ENCODE results near the gene TARP.

The TARP gene

DNA sequence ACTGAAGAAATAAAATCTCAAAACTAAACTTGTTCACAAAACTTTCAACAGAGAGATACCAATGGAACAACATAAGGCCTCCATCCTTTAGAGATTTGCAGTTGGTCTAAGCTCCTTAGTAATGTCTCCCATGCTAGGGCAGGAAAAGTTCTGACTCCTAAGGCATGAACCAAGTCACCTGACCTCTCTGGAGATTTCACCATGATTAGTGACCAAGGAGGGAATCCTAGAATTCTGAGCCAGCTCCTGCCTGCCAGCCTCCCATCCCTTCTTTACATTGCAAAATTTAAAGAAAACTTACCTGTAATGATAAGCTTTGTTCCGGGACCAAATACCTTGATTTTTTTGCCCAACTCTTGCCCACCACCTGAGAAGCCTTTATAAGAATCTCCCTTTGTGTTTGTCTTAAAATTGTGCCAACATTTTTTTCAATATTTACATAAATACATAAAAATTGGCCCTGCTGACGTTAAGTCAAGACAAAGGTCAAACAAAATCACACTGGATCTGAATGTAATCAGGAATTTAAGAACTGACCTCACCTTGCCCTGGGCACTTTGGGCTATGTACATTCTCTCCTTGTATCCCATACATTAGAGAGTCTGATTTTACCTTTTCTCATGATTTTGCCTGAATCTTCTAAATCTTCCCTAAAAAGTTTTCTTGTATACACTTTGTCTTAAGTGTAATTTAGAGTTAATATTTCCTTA is at the start of gene TARP:
TARP (minus strand) TSS at position 351 of the 710 bp plus-strand sequence.
- Mint-ChIP-seq H3K9me3 (ENCODE audit: low read depth, unreplicated experiment) (no peaks in the 10 kb centered on the region), H3K36me3 (ENCODE audit: insufficient read depth, unreplicated experiment) (no peaks in the 10 kb centered on the region), H3K4me3 (ENCODE audit: low read depth, unreplicated experiment) (no peak within 1 kb of the TSS), H3K4me1 (ENCODE audit: low read depth, unreplicated experiment) (no peaks in the 10 kb centered on the region), H3K27ac (ENCODE audit: unreplicated experiment) (no peak within 1 kb of the TSS), H3K27me3 (ENCODE audit: unreplicated experiment) (peaks cover 13% of the 10 kb centered on the region)
- intact Hi-C loops (cut with micrococcal nuclease; ENCODE audit: unreplicated experiment): no loop called here
- DNase-seq: no peak
- BruUV-seq (replicated peaks): no TSS peak
- CTCF ChIA-PET: no interaction called here
- TF ChIP-seq, protein P1, sequence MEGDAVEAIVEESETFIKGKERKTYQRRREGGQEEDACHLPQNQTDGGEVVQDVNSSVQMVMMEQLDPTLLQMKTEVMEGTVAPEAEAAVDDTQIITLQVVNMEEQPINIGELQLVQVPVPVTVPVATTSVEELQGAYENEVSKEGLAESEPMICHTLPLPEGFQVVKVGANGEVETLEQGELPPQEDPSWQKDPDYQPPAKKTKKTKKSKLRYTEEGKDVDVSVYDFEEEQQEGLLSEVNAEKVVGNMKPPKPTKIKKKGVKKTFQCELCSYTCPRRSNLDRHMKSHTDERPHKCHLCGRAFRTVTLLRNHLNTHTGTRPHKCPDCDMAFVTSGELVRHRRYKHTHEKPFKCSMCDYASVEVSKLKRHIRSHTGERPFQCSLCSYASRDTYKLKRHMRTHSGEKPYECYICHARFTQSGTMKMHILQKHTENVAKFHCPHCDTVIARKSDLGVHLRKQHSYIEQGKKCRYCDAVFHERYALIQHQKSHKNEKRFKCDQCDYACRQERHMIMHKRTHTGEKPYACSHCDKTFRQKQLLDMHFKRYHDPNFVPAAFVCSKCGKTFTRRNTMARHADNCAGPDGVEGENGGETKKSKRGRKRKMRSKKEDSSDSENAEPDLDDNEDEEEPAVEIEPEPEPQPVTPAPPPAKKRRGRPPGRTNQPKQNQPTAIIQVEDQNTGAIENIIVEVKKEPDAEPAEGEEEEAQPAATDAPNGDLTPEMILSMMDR (IDR thresholded peaks at IDR 0.05; ENCODE audit: unreplicated experiment): no peak

DNA sequence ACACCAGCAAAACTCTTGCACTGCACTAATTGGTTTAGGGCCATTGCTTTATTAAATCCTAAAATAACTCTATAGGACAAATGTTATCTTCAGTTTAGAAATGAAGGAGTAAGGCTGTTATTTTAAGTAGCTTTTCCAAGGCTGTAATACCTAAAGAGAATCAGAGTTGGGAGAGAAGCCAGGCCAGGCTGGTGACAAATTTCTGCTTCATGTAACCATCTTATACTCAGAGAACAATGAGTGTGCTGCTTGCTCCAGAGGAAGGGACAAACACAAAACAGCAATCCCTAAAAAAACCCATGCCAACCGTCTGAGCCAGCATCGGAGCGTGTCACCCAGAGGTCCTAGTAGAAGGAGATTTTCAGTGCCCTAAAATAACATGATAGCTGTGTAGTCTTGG is 49.7 kb upstream of the TARP start:
- intact Hi-C loops (cut with micrococcal nuclease; ENCODE audit: unreplicated experiment): no loop called here
- TF ChIP-seq, protein P1 (IDR thresholded peaks at IDR 0.05; ENCODE audit: unreplicated experiment): no peak
- CTCF ChIA-PET: no interaction called here
- no TSS peak for BruUV-seq (replicated peaks)
- no peak for DNase-seq
- no peaks in the 10 kb centered on the region for H3K9me3 Mint-ChIP-seq (ENCODE audit: low read depth, unreplicated experiment)
- H3K27me3 Mint-ChIP-seq (ENCODE audit: unreplicated experiment): peaks cover 85% of the 10 kb centered on the region
- peaks cover 8% of the 10 kb centered on the region for H3K4me1 Mint-ChIP-seq (ENCODE audit: low read depth, unreplicated experiment)
- H3K27ac Mint-ChIP-seq (ENCODE audit: unreplicated experiment): no peak overlapping the region
- no peaks in the 10 kb centered on the region for H3K36me3 Mint-ChIP-seq (ENCODE audit: insufficient read depth, unreplicated experiment)
- H3K4me3 Mint-ChIP-seq (ENCODE audit: low read depth, unreplicated experiment): no peak overlapping the region

DNA sequence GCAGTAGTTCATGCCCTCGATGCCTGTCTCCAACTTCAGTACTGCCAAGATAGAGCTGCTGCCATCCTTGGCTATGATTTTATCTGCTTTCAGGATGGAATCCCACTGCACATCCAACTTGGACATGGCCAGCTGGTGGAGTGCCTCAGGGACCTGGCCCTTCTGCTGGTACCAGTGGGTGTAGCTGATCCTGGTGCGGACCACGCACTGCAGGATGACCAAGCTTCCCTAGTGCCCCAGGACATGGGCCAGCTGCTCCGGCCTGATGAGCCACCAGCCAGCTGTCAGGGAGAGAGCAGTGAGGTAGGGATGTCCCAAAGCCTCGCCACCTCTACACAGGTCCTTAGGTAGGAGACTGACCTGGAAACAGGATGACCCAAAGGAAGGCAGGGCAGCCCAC is 49.0 kb upstream of the TARP start:
- Mint-ChIP-seq H3K27ac (ENCODE audit: unreplicated experiment) (no peak overlapping the region), H3K4me1 (ENCODE audit: low read depth, unreplicated experiment) (peaks cover 8% of the 10 kb centered on the region)

DNA sequence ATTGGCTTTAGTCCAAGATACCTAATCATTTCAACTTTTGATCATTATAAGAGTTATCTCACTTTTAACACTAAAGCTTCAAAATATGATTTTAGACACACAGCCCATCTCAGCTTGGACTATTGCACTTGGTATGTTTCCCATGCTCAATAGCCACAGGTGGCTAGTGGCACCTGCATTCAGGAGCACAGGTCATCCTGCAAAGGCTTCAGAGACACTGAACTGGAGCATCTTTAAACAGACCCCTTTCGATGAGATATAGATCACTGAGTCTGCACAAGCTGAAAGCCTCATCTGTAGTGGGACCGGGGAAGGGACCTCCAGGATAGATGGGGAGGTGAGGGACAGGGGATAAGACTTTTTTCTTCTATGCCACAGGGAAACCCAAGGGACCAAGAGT is 48.5 kb upstream of the TARP start:
- no peaks in the 10 kb centered on the region for H3K36me3 Mint-ChIP-seq (ENCODE audit: insufficient read depth, unreplicated experiment)
- peaks cover 8% of the 10 kb centered on the region for H3K4me1 Mint-ChIP-seq (ENCODE audit: low read depth, unreplicated experiment)
- H3K9me3 Mint-ChIP-seq (ENCODE audit: low read depth, unreplicated experiment): no peaks in the 10 kb centered on the region
- no peak overlapping the region for H3K27ac Mint-ChIP-seq (ENCODE audit: unreplicated experiment)
- intact Hi-C loops (cut with micrococcal nuclease; ENCODE audit: unreplicated experiment): no loop called here
- peaks cover 81% of the 10 kb centered on the region for H3K27me3 Mint-ChIP-seq (ENCODE audit: unreplicated experiment)
- no peak overlapping the region for H3K4me3 Mint-ChIP-seq (ENCODE audit: low read depth, unreplicated experiment)
- TF ChIP-seq, protein P1 (IDR thresholded peaks at IDR 0.05; ENCODE audit: unreplicated experiment): no peak
- no TSS peak for BruUV-seq (replicated peaks)
- no peak for DNase-seq
- CTCF ChIA-PET: interaction anchor here (0.8 kb wide), 1 partner anchor 10 kb away, joined by 3 read pairs; no protein-coding TSS in a partner anchor

More for the DNA sequence above, 49.0 kb upstream of the TARP start:
- BruUV-seq (replicated peaks): no TSS peak
- TF ChIP-seq, protein P1 (IDR thresholded peaks at IDR 0.05; ENCODE audit: unreplicated experiment): no peak
- DNase-seq: no peak
- peaks cover 85% of the 10 kb centered on the region for H3K27me3 Mint-ChIP-seq (ENCODE audit: unreplicated experiment)
- no peak overlapping the region for H3K4me3 Mint-ChIP-seq (ENCODE audit: low read depth, unreplicated experiment)
- no peaks in the 10 kb centered on the region for H3K36me3 Mint-ChIP-seq (ENCODE audit: insufficient read depth, unreplicated experiment)
- intact Hi-C loops (cut with micrococcal nuclease; ENCODE audit: unreplicated experiment): no loop called here
- no peaks in the 10 kb centered on the region for H3K9me3 Mint-ChIP-seq (ENCODE audit: low read depth, unreplicated experiment)
- CTCF ChIA-PET: interaction anchor here (0.8 kb wide), 1 partner anchor 10 kb away, joined by 3 read pairs; no protein-coding TSS in a partner anchor

All from Calu3 (cell line).